ENCODE data around the gene NBPF1. TPM values are rescaled to one million over a fixed set of nuclear protein-coding genes. Genes with fewer than 3 reads are reported as not detected.
"Not testable (repeated sequence)": the region's sequence is repeated elsewhere in the genome, so short reads cannot be mapped to it uniquely, and the experiment has no call there.

Gene NBPF1
- total and polyA plus RNA-seq, 12 donors = 2.8 to 15.2 (median 11.0) TPM

- H3K27ac ChIP-seq; H3K36me3 ChIP-seq; intact Hi-C loops (cut with DNase I); H3K9me3 ChIP-seq: not testable (repeated sequence)
- H3K4me3 ChIP-seq = peak overlapping the region in 7 of 10 donors; percentile 9 to 31 (median 23)
- ATAC-seq = peak in 1 of 8 donors; percentile 2
- peak; percentile 8 to 19 for DNase-seq
- H3K27me3 ChIP-seq = peaks cover 0 to 35% (median 18%) of the 10 kb centered on the region in 7 donors
- H3K4me1 ChIP-seq = peaks cover 14 to 29% (median 25%) of the 10 kb centered on the region in 9 donors
- WGBS, 2 donors = 3 to 4% methylated on average over 50 to 59 of the region's 84 CpGs
Measured at GRCh38 chr1:16647179-16648176, 34.1 kb upstream of the NBPF1 start.

- H3K36me3 ChIP-seq; intact Hi-C loops (cut with DNase I); H3K27ac ChIP-seq; H3K4me3 ChIP-seq; ATAC-seq; DNase-seq; H3K9me3 ChIP-seq: not testable (repeated sequence)
- peaks cover 0 to 31% (median 18%) of the 10 kb centered on the region in 7 donors for H3K27me3 ChIP-seq
- H3K4me1 ChIP-seq = peaks cover 15 to 36% (median 29%) of the 10 kb centered on the region in 9 donors
- 95 to 96% methylated on average over 7 to 9 of the region's 17 CpGs for WGBS, 2 donors
Measured at GRCh38 chr1:16646716-16647115, 33.4 kb upstream of the NBPF1 start.

GRCh38 chr1:16646061-16646664, 32.8 kb upstream of the NBPF1 start:
- Histone ChIP-seq H3K27me3 (peaks cover 0 to 26% (median 16%) of the 10 kb centered on the region in 7 donors), H3K4me1 (peaks cover 15 to 36% (median 29%) of the 10 kb centered on the region in 9 donors)
- H3K36me3 ChIP-seq; intact Hi-C loops (cut with DNase I); ATAC-seq; H3K4me3 ChIP-seq; H3K9me3 ChIP-seq; H3K27ac ChIP-seq: not testable (repeated sequence)
- WGBS, 2 donors = 89 to 91% methylated on average over 15 of the region's 15 CpGs
- peak; percentile 6 to 13 for DNase-seq

- H3K9me3 ChIP-seq, H3K36me3 ChIP-seq: not testable (repeated sequence)
- Histone ChIP-seq H3K27ac (peak overlapping the region in 9 of 10 donors; percentile 72 to 94 (median 86)), H3K4me1 (peaks cover 15 to 36% (median 29%) of the 10 kb centered on the region in 9 donors), H3K27me3 (peaks cover 0 to 22% (median 16%) of the 10 kb centered on the region in 7 donors), H3K4me3 (peak overlapping the region; percentile 61 to 89 (median 74))
- DNase-seq (peak; percentile 10 to 33), ATAC-seq (peak in 3 of 8 donors; percentile 1 to 8 (median 4))
- intact Hi-C loops (cut with DNase I) = loop anchor here in 1 of 10 donors (2.0 kb wide), 1 partner anchor 31 kb away; no protein-coding TSS in a partner anchor
- WGBS, 2 donors = 93 to 95% methylated on average over 7 of the region's 7 CpGs
Measured at GRCh38 chr1:16645271-16646060, 32.1 kb upstream of the NBPF1 start.

GRCh38 chr1:16644482-16645270, 31.3 kb upstream of the NBPF1 start:
- H3K9me3 ChIP-seq = not testable (repeated sequence)

More at GRCh38 chr1:16644482-16645270, 31.3 kb upstream of the NBPF1 start:
- 7% methylated on average over 60 to 61 of the region's 61 CpGs for WGBS, 2 donors
- H3K4me1 ChIP-seq = peaks cover 15 to 36% (median 29%) of the 10 kb centered on the region in 9 donors
- peak overlapping the region; percentile 61 to 89 (median 74) for H3K4me3 ChIP-seq
- peak; percentile 92 to 96 (median 94) for ATAC-seq
- peak; percentile 98 to 100 for DNase-seq
- H3K27ac ChIP-seq = peak overlapping the region; percentile 30 to 94 (median 84)
- not testable (repeated sequence) for H3K36me3 ChIP-seq
- intact Hi-C loops (cut with DNase I) = loop anchor here in 1 of 10 donors (2.0 kb wide), 1 partner anchor 30 kb away; no protein-coding TSS in a partner anchor
- peak; percentile 25 to 85 (median 62) for TF ChIP-seq CTCF (IDR thresholded peaks at IDR 0.05)
- H3K27me3 ChIP-seq = peaks cover 0 to 18% (median 15%) of the 10 kb centered on the region in 7 donors

Data from heart right ventricle (tissue), 16 donors.